ENCODE measurements around the gene KAT5.
"Not testable (repeated sequence)": the region's sequence is repeated elsewhere in the genome, so short reads cannot be mapped to it uniquely, and the experiment has no call there.

DNA sequence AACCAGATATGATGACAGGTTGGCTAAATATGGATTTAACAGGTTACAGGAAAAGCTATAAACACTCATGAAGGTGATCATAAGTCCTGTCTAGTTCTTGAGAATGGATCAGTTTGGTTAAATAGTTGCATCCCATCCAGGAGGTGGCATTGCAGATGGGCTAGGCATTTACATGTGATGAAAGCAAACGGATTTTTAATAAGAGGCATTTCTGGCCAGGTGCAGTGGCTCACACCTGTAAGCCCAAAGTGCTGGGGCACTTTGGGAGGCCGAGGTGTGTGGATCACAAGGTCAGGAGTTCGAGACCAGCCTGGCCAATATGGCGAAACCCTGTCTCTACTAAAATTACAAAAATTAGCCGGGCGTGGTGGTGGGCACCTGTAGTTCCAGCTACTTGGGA is 28.6 kb upstream of the KAT5 start:
- TF ChIP-seq, protein P1, sequence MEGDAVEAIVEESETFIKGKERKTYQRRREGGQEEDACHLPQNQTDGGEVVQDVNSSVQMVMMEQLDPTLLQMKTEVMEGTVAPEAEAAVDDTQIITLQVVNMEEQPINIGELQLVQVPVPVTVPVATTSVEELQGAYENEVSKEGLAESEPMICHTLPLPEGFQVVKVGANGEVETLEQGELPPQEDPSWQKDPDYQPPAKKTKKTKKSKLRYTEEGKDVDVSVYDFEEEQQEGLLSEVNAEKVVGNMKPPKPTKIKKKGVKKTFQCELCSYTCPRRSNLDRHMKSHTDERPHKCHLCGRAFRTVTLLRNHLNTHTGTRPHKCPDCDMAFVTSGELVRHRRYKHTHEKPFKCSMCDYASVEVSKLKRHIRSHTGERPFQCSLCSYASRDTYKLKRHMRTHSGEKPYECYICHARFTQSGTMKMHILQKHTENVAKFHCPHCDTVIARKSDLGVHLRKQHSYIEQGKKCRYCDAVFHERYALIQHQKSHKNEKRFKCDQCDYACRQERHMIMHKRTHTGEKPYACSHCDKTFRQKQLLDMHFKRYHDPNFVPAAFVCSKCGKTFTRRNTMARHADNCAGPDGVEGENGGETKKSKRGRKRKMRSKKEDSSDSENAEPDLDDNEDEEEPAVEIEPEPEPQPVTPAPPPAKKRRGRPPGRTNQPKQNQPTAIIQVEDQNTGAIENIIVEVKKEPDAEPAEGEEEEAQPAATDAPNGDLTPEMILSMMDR (IDR thresholded peaks at IDR 0.05) = not testable (repeated sequence)
- TF ChIP-seq EZH2 (IDR thresholded peaks at IDR 0.05; ENCODE audit: borderline replicate concordance, insufficient read depth, low read depth, low read length, poor library complexity, severe bottlenecking) = not testable (repeated sequence)

Data from B cell (primary cell).